Activated CD4-positive, CD25-positive, alpha-beta regulatory T cell (primary cell): ENCODE results near the gene ATP6V0C.
"Not testable (repeated sequence)": the region's sequence is repeated elsewhere in the genome, so short reads cannot be mapped to it uniquely, and the experiment has no call there.

Experiments
- DNase-seq, 4 experiments: peaks; one replicate each; lab custom pipeline; 2025; lab: John Stamatoyannopoulos, UW

The ATP6V0C gene

DNA sequence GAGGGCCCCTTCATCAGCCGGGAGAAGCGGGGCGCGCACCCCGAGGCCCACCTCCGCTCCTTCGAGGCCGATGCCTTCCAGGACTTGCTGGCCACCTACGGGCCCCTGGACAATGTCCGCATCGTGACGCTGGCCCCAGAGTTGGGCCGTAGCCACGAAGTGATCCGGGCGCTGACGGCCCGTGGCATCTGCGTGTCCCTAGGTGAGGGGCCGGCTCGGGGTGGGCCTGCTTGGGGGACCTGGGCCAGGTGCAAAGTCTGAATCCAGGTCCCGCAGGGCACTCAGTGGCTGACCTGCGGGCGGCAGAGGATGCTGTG, 14.0 kb downstream of the ATP6V0C start:
- DNase-seq = no peak

DNA sequence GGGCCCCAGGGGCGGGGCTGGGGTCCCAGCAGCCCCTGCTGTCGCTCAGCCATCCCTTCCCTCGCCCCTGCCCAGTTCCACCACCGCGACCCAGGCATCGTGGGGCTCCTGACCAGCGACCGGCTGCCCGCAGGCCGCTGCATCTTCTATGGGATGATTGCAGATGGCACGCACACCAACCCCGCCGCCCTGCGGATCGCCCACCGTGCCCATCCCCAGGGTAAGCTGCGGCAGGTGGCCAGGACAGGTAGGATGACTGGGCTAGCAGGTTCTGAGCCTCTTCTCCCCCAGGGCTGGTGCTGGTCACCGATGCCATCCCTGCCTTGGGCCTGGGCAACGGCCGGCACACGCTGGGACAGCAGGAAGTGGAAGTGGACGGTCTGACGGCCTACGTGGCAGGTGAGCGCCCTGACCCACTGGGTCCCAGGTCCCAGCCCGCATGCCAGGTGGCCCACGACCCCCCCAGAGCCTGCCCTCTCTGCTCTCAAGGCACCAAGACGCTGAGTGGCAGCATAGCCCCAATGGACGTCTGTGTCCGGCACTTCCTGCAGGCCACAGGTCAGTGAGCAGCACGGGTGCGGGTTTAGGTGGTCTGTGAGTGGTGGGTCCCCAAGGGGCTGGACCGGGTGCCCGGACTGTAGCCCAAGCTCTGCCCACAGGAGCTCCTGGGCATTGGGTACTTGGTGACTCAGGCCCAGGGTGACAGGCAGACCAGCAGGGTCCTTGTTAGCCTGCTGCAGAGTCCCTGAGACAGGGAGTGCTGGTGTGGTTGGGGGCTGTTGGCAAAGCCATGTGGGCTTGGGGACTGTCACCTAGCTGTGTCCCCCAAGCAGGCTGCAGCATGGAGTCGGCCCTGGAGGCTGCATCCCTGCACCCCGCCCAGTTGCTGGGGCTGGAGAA, 14.7 kb downstream of the ATP6V0C start:
- DNase-seq = no peak

DNA sequence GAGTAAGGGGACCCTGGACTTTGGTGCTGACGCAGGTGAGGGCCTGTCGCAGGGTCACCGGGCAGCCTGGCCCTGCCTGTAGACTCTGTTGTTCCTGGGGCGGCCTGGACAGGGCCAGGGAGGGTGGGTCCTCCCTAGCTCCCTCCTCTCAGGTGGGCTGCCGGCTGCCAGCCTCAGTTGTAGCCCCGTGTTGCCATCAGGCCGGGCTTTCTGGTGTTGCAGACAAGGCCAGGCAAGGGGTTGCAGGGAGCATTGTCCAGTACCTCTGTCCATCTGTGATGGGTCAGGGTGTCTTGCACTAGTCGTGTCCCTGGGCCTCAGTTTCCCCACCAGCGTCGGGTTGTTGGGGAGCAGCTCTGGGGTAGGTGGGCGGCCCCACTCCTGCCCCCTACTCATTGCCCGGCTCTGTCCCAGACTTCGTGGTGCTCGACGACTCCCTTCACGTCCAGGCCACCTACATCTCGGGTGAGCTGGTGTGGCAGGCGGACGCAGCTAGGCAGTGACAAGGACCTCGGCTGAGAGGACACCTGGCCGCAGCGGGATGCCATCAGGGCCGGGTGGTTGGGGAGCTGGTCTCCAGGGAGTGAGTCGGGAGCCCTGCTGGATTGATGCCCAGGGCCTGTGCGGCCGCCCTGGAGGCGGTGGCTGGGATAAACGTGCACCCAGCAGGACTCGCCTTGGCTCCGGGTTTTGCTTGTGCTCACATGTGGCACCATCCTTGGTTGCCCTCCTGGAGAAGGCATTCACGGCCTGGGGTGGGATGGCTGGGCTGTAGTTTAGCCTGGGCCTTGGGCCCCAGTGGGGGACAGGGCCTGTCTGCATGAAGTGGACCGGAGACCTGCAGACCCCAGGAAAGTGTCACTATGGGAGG, 15.5 kb downstream of the ATP6V0C start:
- DNase-seq = no peak

DNA sequence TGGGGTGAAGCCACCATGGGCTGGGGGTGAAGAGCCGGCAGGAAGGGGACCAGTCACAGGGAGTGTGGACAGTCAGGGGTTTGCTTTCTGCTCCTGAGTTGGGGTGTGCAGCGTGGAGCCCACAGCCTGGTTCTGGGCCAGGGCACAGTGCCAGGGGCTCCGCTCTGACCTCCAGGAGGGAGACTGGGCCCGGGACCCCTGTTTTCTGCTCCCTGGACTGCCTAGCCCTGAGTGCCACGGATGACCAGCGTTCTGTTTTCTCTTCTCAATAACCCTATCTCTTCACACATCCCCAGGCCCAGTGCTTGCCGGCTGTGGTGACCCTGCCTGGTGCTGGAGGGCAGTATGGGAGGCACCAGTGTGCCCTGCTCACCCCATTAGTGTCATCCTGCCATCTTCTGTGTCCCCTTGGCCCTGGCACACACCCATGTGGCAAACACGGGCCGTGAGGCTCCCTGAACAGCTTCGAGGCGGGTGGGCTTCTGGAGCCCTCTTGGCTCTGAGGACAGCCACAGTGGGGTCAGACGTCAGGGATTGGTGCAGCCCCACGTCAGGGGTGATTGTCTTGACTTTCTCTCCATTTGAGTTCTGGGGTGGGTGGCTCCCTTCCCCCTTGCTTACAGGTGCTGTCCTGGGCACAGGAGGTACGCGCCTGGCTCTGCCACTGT, 16.3 kb downstream of the ATP6V0C start:
- no peak for DNase-seq

DNA sequence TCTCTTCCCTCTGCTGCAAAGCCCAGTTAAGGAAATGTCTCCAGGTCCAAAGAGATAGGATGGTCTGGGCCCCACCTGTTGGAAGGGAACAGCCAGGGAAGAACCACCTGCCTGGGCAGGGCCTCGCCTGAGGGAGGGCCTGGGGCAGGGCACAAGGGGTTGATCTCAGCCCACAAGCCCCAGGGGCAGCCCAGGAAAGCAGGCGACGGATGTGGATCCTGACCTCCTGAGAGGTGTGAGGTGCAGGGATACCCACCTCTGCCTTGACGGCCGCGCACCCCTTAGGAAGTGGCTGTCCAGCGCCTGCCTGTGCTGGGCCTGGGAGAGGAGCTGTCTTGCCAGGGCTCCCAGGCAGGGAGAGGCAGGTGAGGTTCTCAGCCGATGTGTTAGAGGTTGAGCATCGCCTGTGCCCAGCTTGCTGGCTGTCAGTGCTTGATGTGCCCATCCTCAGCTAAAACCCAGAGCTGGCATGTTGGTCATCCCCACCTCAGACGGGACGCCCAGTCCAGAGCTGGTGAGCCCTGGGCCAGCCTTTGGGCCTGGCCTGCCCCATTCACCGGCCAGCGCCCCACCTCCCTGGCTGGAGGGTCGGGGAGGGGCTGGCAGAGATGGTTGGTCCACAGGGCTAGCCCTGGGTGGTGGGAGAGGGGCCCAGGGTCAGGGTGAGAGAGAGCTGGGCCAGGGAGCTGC, 17.0 kb downstream of the ATP6V0C start:
- no peak for DNase-seq

GRCh38 chr16:2531371-2531695, 17.6 kb downstream of the ATP6V0C start, which contains the start of gene CEMP1:
TSS of gene CEMP1 (minus strand) at chr16:2531408. CDS start at chr16:2531073, 335 bp downstream.
- DNase-seq = no peak

DNA sequence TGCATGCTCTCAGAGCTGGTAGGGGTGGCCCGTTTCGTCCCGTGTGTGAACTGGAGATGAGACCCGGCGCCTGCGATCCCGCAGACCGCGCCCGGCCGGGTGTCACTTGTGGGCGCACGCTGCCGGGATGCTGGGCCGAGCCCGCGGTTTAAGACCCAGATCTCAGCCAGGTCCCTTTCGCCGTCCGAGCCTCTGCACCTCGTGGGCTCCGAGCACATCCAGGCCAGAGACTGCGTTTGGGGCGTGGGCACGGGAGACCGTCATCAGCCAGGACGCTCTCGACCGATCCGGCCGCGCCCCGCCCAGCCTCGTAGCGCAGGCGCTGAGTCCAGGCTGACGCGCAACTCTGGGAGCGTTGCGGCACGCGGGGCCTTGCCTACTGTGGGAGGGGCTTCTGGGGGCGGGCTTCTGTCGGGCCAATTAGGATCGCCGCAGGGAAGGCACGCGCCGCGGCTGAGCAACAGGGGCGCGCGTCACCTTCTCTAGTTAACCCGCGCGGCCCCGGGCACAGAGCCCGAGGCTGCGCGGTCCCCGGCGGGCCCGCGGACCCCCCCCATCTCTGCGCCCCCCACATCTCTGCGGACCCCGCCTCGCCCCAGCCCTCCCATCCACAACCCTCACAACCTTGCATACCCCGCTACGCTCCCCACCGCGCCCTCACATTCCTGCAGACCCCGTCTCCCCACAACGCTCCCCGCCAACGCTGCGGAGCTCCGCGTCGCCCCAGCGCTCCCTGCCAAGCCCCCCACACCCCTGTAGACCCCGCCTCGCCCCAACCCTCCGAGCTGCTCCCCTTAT, 18.1 kb downstream of the ATP6V0C start:
- DNase-seq = peak; percentile 88 to 96 (median 92)

DNA sequence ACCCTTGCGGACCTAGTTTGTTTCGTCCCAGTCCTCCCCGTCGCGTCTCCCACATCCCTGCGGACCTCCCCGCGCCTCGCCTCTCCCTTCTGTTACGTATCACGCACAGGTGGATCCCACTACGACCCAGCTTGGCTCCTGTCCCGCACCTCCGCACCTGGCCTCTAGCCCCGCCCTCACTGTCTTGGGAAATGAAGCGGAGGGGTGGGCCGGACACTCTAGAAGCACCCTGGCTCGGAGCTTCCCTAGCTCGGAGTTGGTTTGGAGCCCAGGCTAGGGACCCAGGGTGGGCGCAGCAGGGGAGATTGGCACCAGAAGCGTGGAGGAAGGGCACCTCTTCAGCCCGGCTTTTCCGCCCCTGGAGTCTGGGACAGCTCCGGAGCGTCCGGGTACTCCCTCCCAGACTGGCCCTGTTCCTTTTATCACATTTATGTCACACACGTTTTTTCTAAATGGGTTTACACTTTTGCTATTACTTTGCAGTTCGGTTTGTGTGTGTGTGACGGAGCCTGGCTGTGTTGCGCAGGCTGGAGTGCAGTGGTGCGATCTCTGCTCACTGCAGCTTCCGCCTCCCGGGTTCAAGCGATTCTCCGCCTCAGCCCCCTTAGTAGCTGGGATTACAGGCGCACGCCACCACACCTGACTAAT, 18.9 kb downstream of the ATP6V0C start:
- peak in 2 of 4 experiments; percentile 33 to 38 for DNase-seq

DNA sequence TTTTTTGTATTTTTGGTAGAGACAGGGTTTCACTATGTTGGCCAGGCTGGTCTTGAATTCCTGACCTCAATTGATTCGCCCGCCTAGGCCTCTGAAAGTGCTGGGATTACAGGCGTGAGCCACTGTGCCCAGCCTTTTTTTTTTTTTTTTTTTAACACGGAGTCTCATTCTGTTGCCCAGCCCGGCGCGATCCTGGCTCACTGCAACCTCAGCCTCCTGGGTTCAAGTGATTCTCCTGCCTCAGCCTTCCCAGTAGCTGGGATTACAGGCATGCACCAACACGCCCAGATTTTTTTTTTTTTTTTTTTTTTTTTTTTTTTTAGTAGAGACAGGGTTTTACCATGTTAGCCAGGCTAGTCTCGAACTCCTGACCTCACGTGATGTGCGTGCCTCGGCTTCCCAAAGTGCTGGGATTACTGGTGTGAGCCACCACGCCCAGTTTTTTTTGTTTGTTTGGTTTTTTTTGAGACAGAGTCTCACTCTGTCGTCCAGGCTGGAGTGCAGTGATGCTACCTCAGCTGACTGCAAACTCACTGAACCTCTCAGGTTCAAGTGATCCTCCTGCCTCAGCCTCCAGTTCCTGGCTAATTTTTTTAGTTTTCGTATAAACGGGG, 19.5 kb downstream of the ATP6V0C start:
- not testable (repeated sequence) for DNase-seq

GRCh38 chr16:2533912-2534311, 20.2 kb downstream of the ATP6V0C start:
- DNase-seq = no peak

DNA sequence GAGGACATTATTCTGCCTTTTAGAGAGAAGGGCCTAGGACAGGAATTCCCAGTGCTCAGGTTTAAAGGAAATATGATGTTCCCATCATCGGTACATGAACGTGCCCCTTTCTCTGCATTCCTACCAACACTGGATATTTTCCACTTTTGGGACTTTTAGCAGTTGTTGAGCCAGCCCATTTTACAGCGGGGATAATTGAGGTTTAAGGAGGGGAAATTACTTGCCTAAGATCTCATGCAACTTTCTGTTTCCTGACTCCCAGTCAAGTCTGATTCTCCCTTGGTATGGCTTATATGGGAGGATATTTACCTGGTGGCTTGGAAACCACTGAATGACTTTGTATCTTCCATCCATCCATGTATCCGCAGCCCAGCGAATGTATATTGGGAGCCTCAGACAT, 20.6 kb downstream of the ATP6V0C start:
- not testable (repeated sequence) for DNase-seq

- no peak for DNase-seq
Observed at GRCh38 chr16:2535625-2536013, 21.9 kb downstream of the ATP6V0C start.

- DNase-seq = peak; percentile 80 to 92 (median 86)
Observed at GRCh38 chr16:2537451-2538379, 24.0 kb downstream of the ATP6V0C start, which contains the start of gene PDPK1. TSS of gene PDPK1 (plus strand) at chr16:2538021. CDS start at chr16:2538113, 92 bp downstream.

DNA sequence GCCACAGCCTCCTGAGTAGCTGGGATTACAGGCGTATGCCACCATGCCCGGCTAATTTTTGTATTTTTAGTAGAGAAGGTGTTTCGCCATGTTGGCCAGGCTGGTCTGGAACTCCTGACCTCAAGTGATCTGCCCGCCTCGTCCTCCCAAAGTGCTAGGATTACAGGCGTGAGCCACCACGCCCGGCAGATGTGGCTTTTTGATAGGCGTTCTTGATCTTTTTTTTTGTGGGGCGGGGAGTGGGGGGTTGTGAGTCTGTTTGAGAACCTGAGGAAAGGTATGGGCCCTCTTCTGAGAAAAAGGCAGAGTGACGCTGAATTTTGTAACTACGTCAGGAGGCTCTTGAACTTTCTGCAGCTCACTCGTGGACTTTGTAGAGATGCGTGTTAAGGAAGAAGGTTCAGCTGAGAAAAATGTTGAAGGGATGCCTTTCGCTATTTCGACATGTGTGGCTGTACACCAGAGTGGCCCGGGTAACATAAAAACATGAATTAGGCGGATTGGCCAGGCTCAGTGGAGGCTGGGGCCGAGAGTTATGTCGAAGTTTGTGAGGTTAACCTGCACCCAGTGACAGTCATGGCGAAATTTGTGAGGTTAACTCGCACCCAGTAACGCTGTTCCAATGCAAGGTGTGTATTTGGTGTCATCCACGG, 25.6 kb downstream of the ATP6V0C start:
- not testable (repeated sequence) for DNase-seq

DNA sequence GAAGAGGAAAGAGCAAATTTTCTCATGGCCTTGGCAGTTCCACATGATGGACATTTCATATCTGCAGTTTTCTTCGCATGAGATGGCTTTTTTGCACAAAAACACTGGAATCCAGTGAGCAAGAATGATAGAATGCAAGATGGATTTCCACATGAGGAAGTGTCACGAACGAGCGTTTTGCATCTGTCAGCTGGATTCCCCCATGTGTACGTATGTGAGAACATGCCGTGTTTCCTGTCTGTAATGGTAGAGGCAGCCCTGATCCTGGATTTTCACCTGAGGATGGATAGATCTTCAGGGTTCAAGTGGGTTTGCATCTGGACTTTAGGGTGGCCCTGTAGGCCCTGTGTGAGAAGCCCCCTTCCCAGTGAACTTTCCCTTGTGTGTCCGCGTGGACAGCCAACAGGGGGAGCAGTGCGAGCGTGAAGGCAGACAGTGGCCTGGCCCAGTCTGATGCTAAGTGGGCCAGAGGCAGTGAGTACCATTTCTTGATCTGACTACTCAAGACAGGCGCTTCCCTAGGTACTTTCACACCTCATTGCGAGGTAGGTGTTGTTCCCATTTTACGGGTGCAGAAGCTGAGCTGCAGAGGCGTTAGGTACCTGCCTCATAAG, 26.2 kb downstream of the ATP6V0C start:
- not testable (repeated sequence) for DNase-seq

DNA sequence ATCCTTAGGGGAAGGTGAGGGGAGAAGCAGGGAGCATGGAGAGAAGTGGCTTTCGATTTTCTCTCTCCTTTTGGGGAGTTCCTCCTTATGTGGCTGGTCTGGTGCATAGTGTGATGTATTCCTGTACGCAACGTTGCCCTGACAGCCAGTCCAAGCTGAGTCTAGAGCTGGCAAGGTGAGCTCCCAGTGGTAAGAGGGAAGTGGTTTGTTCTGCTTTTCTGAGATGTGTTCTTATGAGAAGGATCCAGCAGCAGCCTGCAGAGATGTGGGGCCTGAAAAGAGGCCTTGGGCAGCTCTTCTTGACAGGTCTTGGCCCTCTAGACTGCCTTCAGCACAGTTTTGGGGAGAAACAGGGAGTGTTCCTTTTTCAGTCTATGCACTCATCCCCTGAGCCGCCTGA, 27.2 kb downstream of the ATP6V0C start:
- not testable (repeated sequence) for DNase-seq

- not testable (repeated sequence) for DNase-seq
Observed at GRCh38 chr16:2541409-2541808, 27.7 kb downstream of the ATP6V0C start.

DNA sequence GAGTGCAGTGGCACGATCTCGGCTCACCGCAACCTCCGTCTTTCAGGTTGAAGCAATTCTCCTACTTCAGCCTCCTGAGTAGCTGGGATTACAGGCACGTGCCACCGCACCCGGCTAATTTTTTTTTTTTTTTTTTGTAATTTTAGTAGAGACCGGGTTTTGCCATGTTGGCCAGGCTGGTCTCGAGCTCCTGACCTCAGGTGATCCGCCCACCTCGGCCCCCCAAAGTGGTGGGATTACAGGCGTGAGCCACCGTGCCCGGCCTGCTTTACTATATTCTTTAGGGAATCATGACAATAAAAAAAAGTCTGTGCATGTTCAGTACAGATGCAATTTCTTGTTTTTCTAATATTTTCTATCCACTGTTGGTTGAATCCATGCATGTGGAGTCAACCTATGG, 30.0 kb downstream of the ATP6V0C start:
- not testable (repeated sequence) for DNase-seq
